HCT116 (cell line): ENCODE data around the gene ADAR. TPM values are rescaled to one million over a fixed set of nuclear protein-coding genes. Genes with fewer than 3 reads are reported as not detected.

ENCODE experiments used
- ATAC-seq: fragments of 200-7000 bp; cut with Tn5 transposase; 2 replicates; pipeline ENCODE4 v1.9.1; 2020; ENCODE audit warnings: mild to moderate bottlenecking, moderate library complexity
- BruUV-seq: library from RNA; stranded (reverse); fragments of 400-500 nt; replicated peaks from 2 replicates; lab custom pipeline; 2021; lab: Mats Ljungman, UMichigan
- CTCF ChIA-PET: fragments of 300-600 bp; sonication (Branson Sonifier 250); formaldehyde crosslinking; loops from one replicate; lab custom pipeline; 2021; ENCODE audit warnings: antibody characterized with exemption; lab: Charles Lee
- POLR2A ChIA-PET: fragments of 300-600, 350-600 bp; sonication (Branson Sonifier 250); formaldehyde crosslinking; loops from one replicate; lab custom pipeline; 2021; ENCODE audit warnings: antibody characterized with exemption; lab: Charles Lee
- RAD21 ChIA-PET, 2 experiments: fragments of 300-600 bp; sonication (Branson Sonifier 250); formaldehyde crosslinking; loops; one replicate each; lab custom pipeline; 2023; ENCODE audit warnings: low total read pairs in 2 of 2; ENCODE audit not compliant: uncharacterized antibody in 2 of 2, unreplicated experiment in 2 of 2, low non-redundant PET in 1 of 2; lab: Charles Lee
- DNase-seq: peaks from one replicate; pipeline ENCODE4 v3.0.0-alpha.2; 2010; ENCODE audit warnings: low read depth, low spot score
- H2AFZ ChIP-seq: fragments of 200-600 bp; shearing (Covaris generic), sonication (generic); 2 replicates; pipeline ENCODE4 v1.6.1; 2017; ENCODE audit warnings: low read depth, mixed run types, mixed read lengths, antibody characterized with exemption, low read length; ENCODE audit not compliant: poor library complexity, severe bottlenecking
- H3K27ac ChIP-seq: 2 replicates; pipeline ENCODE4 v1.5.1; 2012; ENCODE audit warnings: low read depth, low read length
- H3K27me3 ChIP-seq: fragments of 200-600 bp; sonication (generic); 2 replicates; pipeline ENCODE4 v1.6.1; 2016; ENCODE audit warnings: mixed run types, low read length, mixed read lengths; ENCODE audit not compliant: insufficient read depth
- H3K36me3 ChIP-seq, 2 experiments: fragments of 200-500 bp in 1 of 2; fragments of 200-600 bp in 1 of 2; sonication (Bioruptor generic) in 1 of 2; sonication (generic) in 1 of 2; 2 replicates each; pipeline versions ENCODE4 v1.5.1 to v1.6.1; 2014 to 2016; ENCODE audit warnings: low read length in 2 of 2, inconsistent platforms in 1 of 2, mixed read lengths in 1 of 2, mixed run types in 1 of 2; ENCODE audit not compliant: insufficient read depth in 2 of 2, control insufficient read depth in 1 of 2
- H3K4me1 ChIP-seq, 2 experiments: fragments of 200-600 bp in 1 of 2; sonication (generic) in 1 of 2; 2 replicates each; pipeline versions ENCODE4 v1.5.1 to v1.6.1; 2012 to 2017; ENCODE audit warnings: low read length in 2 of 2, inconsistent platforms in 1 of 2, mild to moderate bottlenecking in 1 of 2, mixed read lengths in 1 of 2, mixed run types in 1 of 2, moderate library complexity in 1 of 2; ENCODE audit not compliant: insufficient read depth in 2 of 2, control insufficient read depth in 1 of 2
- H3K4me2 ChIP-seq: fragments of 200-600 bp; sonication (generic); 2 replicates; pipeline ENCODE4 v1.6.1; 2017; ENCODE audit warnings: mixed run types, low read length, mixed read lengths
- H3K4me3 ChIP-seq, 2 experiments: fragments of 200-600 bp in 1 of 2; sonication (generic) in 1 of 2; replicated peaks in 1 of 2; 2 replicates each; pipeline ENCODE4 v1.5.1; 2011 to 2016; ENCODE audit warnings: low read length in 2 of 2, control low read depth in 1 of 2, low read depth in 1 of 2, mild to moderate bottlenecking in 1 of 2, mixed read lengths in 1 of 2, mixed run types in 1 of 2
- H3K79me2 ChIP-seq: fragments of 200-600 bp; sonication (generic); 2 replicates; pipeline ENCODE4 v1.6.1; 2017; ENCODE audit warnings: mild to moderate bottlenecking, mixed run types, low read length, moderate library complexity, mixed read lengths; ENCODE audit not compliant: insufficient read depth
- H3K9ac ChIP-seq: fragments of 200-600 bp; sonication (generic); 2 replicates; pipeline ENCODE4 v1.6.1; 2016; ENCODE audit warnings: low read length, mixed read lengths
- H3K9me2 ChIP-seq: fragments of 200-600 bp; sonication (generic), shearing (Covaris generic); 2 replicates; pipeline ENCODE4 v1.6.1; 2017; ENCODE audit warnings: mixed run types, mild to moderate bottlenecking, moderate library complexity; ENCODE audit not compliant: insufficient read depth
- H3K9me3 ChIP-seq, 2 experiments: fragments of 200-500 bp in 1 of 2; fragments of 200-600 bp in 1 of 2; sonication (Bioruptor generic) in 1 of 2; sonication (generic) in 1 of 2; 2 replicates each; pipeline ENCODE4 v1.6.1; 2014 to 2017; ENCODE audit warnings: low read length in 2 of 2, mixed read lengths in 2 of 2, inconsistent platforms in 1 of 2, low read depth in 1 of 2, mild to moderate bottlenecking in 1 of 2, mixed run types in 1 of 2, moderate library complexity in 1 of 2; ENCODE audit not compliant: control insufficient read depth in 1 of 2, insufficient read depth in 1 of 2
- H4K20me1 ChIP-seq: fragments of 200-600 bp; sonication (generic), shearing (Covaris generic); 2 replicates; pipeline ENCODE4 v1.6.1; 2017; ENCODE audit warnings: mixed run types, mild to moderate bottlenecking, moderate library complexity; ENCODE audit not compliant: insufficient read depth
- EGR1 ChIP-seq: IDR thresholded peaks from 2 replicates; pipeline ENCODE4 v1.6.1; 2012; ENCODE audit warnings: low read depth
- ELF1 ChIP-seq: IDR thresholded peaks from 2 replicates; pipeline ENCODE4 v1.6.1; 2012; ENCODE audit warnings: low read depth, borderline replicate concordance
- FOSL1 ChIP-seq: IDR thresholded peaks from 2 replicates; pipeline ENCODE4 v1.6.1; 2012; ENCODE audit warnings: low read depth
- JUND ChIP-seq: IDR thresholded peaks from 2 replicates; pipeline ENCODE4 v1.6.1; 2012
- POLR2AphosphoS5 ChIP-seq: IDR thresholded peaks from 2 replicates; pipeline ENCODE4 v1.6.1; 2011; ENCODE audit warnings: mild to moderate bottlenecking, low read depth, low read length, moderate library complexity
- intact Hi-C: fragments of 100-400 bp; cut with micrococcal nuclease; formaldehyde crosslinking; loops from 2 replicates; pipeline ENCODE4 v1.10.0; 2022
- total RNA-seq: library from RNA; stranded (reverse); gene quantifications from one replicate; pipeline ENCODE4 v1.2.1, GENCODE V29; 2021; ENCODE audit not compliant: unreplicated experiment
- TF ChIP-seq, protein P1 (sequence below), 3 experiments: fragments of 200-600 bp in 1 of 3; sonication (generic) in 1 of 3; IDR thresholded peaks in 2 of 3; conservative IDR thresholded peaks in 1 of 3; 2 replicates each; pipeline ENCODE4 v1.5.1; 2012 to 2017; ENCODE audit warnings: low read depth in 2 of 3, low read length in 2 of 3, antibody characterized with exemption in 1 of 3, borderline replicate concordance in 1 of 3, control low read depth in 1 of 3, mild to moderate bottlenecking in 1 of 3, mixed read lengths in 1 of 3, mixed run types in 1 of 3, moderate library complexity in 1 of 3; ENCODE audit not compliant: insufficient read depth in 1 of 3
- TF ChIP-seq, protein P2 (sequence below): IDR thresholded peaks from 2 replicates; pipeline ENCODE4 v1.6.1; 2012

Gene ADAR
- total RNA-seq, 1 experiment from 2014 or later = 169 TPM

DNA sequence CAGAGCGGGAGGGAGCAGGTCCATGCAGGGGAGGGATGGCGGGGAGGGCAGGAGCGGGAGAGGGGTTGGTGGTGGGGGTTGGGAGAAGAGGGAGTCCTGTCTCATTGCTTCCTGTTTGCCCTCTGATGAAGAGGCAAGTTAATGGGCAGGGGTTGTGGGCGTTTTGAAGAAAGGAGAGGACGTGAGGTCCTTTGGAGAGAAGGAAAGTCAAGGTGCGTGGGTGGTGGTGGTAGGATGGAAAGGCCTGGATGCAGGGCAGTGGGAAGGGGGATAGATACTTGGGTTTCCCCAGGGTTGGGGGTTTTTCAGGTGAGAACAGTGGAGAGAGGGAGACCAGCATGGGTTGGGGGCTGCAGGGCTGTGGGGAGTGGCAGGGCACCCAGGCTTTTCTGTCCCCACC is 66.8 kb downstream of the ADAR start:
- ATAC-seq (no peak), DNase-seq (no peak)
- no TSS peak for BruUV-seq
- no peak overlapping the region for H2AFZ ChIP-seq
- no peaks in the 10 kb centered on the region for H3K9me3 ChIP-seq
- H3K27me3 ChIP-seq = 0 out of 2 replicates have a peak, but pooled peaks cover 6% of the 10 kb centered on the region
- H4K20me1 ChIP-seq = no peaks in the 10 kb centered on the region
- H3K27ac ChIP-seq = no peak overlapping the region
- ChIA-PET RAD21 (no interaction called here), POLR2A (no interaction called here), CTCF (no interaction called here)
- H3K79me2 ChIP-seq = no peaks in the 10 kb centered on the region
- no peak overlapping the region for H3K4me2 ChIP-seq
- no peak overlapping the region for H3K4me3 ChIP-seq
- no peaks in the 10 kb centered on the region for H3K9me2 ChIP-seq
- intact Hi-C loops = loop anchor here (10.0 kb wide), 3 partner anchors 186 to 356 kb away; partner anchors contain the start of genes AQP10 and ATP8B2
- no peaks in the 10 kb centered on the region for H3K36me3 ChIP-seq
- no peak overlapping the region for H3K9ac ChIP-seq
- no peak for TF ChIP-seq FOSL1
- no peak for TF ChIP-seq ELF1
- TF ChIP-seq, protein P1, sequence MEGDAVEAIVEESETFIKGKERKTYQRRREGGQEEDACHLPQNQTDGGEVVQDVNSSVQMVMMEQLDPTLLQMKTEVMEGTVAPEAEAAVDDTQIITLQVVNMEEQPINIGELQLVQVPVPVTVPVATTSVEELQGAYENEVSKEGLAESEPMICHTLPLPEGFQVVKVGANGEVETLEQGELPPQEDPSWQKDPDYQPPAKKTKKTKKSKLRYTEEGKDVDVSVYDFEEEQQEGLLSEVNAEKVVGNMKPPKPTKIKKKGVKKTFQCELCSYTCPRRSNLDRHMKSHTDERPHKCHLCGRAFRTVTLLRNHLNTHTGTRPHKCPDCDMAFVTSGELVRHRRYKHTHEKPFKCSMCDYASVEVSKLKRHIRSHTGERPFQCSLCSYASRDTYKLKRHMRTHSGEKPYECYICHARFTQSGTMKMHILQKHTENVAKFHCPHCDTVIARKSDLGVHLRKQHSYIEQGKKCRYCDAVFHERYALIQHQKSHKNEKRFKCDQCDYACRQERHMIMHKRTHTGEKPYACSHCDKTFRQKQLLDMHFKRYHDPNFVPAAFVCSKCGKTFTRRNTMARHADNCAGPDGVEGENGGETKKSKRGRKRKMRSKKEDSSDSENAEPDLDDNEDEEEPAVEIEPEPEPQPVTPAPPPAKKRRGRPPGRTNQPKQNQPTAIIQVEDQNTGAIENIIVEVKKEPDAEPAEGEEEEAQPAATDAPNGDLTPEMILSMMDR (IDR thresholded peaks at IDR 0.05 in 2 of 3, conservative IDR thresholded peaks at IDR 0.05 in 1 of 3; ENCODE audit: borderline replicate concordance in 1 of 3, insufficient read depth in 1 of 3, low read depth in 2 of 3, low read length in 2 of 3) = no peak
- no peak for TF ChIP-seq EGR1
- TF ChIP-seq, protein P2, sequence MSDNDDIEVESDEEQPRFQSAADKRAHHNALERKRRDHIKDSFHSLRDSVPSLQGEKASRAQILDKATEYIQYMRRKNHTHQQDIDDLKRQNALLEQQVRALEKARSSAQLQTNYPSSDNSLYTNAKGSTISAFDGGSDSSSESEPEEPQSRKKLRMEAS = no peak
- no peak for TF ChIP-seq JUND
- no peak for TF ChIP-seq POLR2AphosphoS5
- peaks cover 0 to 7% of the 10 kb centered on the region in 2 experiments; a peak in 2 of 4 replicates for H3K4me1 ChIP-seq
